ENCODE measurements around the gene CNTNAP2. TPM values are rescaled to one million over a fixed set of nuclear protein-coding genes. Genes with fewer than 3 reads are reported as not detected.

Gene CNTNAP2
- total RNA-seq, 1 experiment from 2014 or later, result 42.5 TPM

DNA sequence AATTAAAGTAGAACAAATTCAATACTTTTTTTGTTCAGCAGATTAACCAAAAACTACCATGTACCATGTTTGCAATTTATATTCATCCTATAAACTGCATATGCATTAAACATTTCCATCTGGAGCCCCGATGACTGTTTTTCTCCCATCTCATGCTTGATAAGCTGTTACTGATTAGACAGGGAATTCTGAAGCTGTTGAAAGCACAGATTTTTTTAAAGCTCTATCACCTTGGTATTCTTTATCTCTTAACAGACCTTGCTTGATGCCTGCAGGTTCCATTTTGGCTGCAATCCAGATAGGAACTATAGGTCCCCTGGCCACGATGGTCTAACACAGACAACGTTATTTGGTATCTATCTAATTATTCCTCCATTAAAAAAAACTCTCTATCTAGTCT is 961.7 kb downstream of the CNTNAP2 start:
- Histone ChIP-seq H3K36me3 (ENCODE audit: control insufficient read depth, insufficient read depth, low read length) (no peaks in the 10 kb centered on the region), H3K4me1 (no peaks in the 10 kb centered on the region), H3K4me3 (ENCODE audit: low read depth, low read length) (no peak overlapping the region), H3K9me3 (no peaks in the 10 kb centered on the region), H3K27me3 (replicated peaks; ENCODE audit: control insufficient read depth, insufficient read depth, low read length) (no peaks in the 10 kb centered on the region)
- DNase-seq, result no peak
- Mint-ChIP-seq H3K4me1 (ENCODE audit: low read depth, unreplicated experiment) (no peaks in the 10 kb centered on the region), H3K36me3 (ENCODE audit: insufficient read depth, unreplicated experiment) (no peaks in the 10 kb centered on the region), H3K4me3 (ENCODE audit: unreplicated experiment) (no peak overlapping the region), H3K27me3 (ENCODE audit: insufficient read depth, unreplicated experiment) (peaks cover 2% of the 10 kb centered on the region), H3K9me3 (ENCODE audit: unreplicated experiment) (no peaks in the 10 kb centered on the region), H3K27ac (ENCODE audit: unreplicated experiment) (no peak overlapping the region)
- intact Hi-C loops (cut with micrococcal nuclease; ENCODE audit: unreplicated experiment), result no loop called here
- ChIA-PET CTCF (no interaction called here), POLR2A (no interaction called here)
- TF ChIP-seq, protein P1, sequence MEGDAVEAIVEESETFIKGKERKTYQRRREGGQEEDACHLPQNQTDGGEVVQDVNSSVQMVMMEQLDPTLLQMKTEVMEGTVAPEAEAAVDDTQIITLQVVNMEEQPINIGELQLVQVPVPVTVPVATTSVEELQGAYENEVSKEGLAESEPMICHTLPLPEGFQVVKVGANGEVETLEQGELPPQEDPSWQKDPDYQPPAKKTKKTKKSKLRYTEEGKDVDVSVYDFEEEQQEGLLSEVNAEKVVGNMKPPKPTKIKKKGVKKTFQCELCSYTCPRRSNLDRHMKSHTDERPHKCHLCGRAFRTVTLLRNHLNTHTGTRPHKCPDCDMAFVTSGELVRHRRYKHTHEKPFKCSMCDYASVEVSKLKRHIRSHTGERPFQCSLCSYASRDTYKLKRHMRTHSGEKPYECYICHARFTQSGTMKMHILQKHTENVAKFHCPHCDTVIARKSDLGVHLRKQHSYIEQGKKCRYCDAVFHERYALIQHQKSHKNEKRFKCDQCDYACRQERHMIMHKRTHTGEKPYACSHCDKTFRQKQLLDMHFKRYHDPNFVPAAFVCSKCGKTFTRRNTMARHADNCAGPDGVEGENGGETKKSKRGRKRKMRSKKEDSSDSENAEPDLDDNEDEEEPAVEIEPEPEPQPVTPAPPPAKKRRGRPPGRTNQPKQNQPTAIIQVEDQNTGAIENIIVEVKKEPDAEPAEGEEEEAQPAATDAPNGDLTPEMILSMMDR (IDR thresholded peaks at IDR 0.05; ENCODE audit: insufficient read depth in 1 of 2, low read depth in 1 of 2, low read length in 1 of 2, severe bottlenecking in 1 of 2, unreplicated experiment in 1 of 2), result no peak
- no TSS peak for BruUV-seq (replicated peaks)

DNA sequence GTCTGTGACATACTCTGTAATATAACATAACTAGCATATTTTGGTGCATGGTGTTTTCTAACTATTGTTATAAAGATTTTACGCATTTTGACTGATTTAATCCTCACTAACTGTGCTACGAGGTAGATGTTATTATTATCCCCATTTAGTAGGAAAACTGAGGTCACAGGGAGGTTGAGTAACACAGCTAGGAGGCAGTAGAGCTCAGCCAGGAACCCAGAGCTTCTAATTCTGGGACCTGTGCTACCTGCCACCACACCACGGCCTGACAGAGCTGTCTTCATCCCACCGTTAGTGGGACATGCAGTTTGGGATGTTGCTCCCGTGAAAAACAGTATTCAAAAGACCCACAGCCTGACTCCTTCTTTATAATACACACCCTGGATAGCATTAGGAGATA is 962.5 kb downstream of the CNTNAP2 start:
- ChIA-PET CTCF (no interaction called here), POLR2A (no interaction called here)
- Mint-ChIP-seq H3K36me3 (ENCODE audit: insufficient read depth, unreplicated experiment) (no peaks in the 10 kb centered on the region), H3K27me3 (ENCODE audit: insufficient read depth, unreplicated experiment) (no peaks in the 10 kb centered on the region), H3K27ac (ENCODE audit: unreplicated experiment) (no peak overlapping the region), H3K9me3 (ENCODE audit: unreplicated experiment) (no peaks in the 10 kb centered on the region), H3K4me3 (ENCODE audit: unreplicated experiment) (no peak overlapping the region), H3K4me1 (ENCODE audit: low read depth, unreplicated experiment) (no peaks in the 10 kb centered on the region)
- intact Hi-C loops (cut with micrococcal nuclease; ENCODE audit: unreplicated experiment), result no loop called here
- DNase-seq, result no peak
- TF ChIP-seq, protein P1 (IDR thresholded peaks at IDR 0.05; ENCODE audit: insufficient read depth in 1 of 2, low read depth in 1 of 2, low read length in 1 of 2, severe bottlenecking in 1 of 2, unreplicated experiment in 1 of 2), result no peak
- Histone ChIP-seq H3K9me3 (no peaks in the 10 kb centered on the region), H3K4me1 (no peaks in the 10 kb centered on the region), H3K27me3 (replicated peaks; ENCODE audit: control insufficient read depth, insufficient read depth, low read length) (no peaks in the 10 kb centered on the region), H3K36me3 (ENCODE audit: control insufficient read depth, insufficient read depth, low read length) (no peaks in the 10 kb centered on the region), H3K4me3 (ENCODE audit: low read depth, low read length) (no peak overlapping the region)
- no TSS peak for BruUV-seq (replicated peaks)

DNA sequence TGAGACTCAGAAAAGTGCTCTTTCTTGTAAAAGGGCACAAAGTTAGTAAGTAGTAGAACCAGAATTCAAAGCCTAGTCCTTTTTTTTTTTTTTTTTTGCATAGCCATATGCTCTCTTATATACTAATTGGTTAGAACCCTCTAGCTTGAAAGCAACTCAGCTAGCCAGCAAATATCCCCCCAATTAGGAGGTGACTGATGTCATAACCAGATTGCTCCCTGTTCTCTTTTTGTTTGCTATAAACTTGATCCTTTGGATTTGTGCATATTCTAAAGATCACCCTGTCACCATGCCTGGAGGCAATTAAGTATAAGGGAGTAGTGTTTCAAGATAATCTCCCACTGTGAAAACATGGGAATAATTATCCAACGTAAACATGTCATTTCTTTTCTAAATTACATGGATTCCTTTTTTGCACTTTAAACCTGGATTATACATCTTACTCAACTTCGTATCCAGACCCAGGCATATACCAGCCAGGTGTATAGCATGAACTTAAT is 963.4 kb downstream of the CNTNAP2 start:
- Histone ChIP-seq H3K36me3 (ENCODE audit: control insufficient read depth, insufficient read depth, low read length) (no peaks in the 10 kb centered on the region), H3K9me3 (no peaks in the 10 kb centered on the region), H3K4me3 (ENCODE audit: low read depth, low read length) (no peak overlapping the region), H3K4me1 (no peaks in the 10 kb centered on the region), H3K27me3 (replicated peaks; ENCODE audit: control insufficient read depth, insufficient read depth, low read length) (no peaks in the 10 kb centered on the region)
- H3K4me3 Mint-ChIP-seq (ENCODE audit: unreplicated experiment), result no peak overlapping the region
- TF ChIP-seq, protein P1 (IDR thresholded peaks at IDR 0.05; ENCODE audit: insufficient read depth in 1 of 2, low read depth in 1 of 2, low read length in 1 of 2, severe bottlenecking in 1 of 2, unreplicated experiment in 1 of 2), result no peak
- no peak overlapping the region for H3K27ac Mint-ChIP-seq (ENCODE audit: unreplicated experiment)
- BruUV-seq (replicated peaks), result no TSS peak
- intact Hi-C loops (cut with micrococcal nuclease; ENCODE audit: unreplicated experiment), result no loop called here
- POLR2A ChIA-PET, result no interaction called here
- H3K36me3 Mint-ChIP-seq (ENCODE audit: insufficient read depth, unreplicated experiment), result no peaks in the 10 kb centered on the region
- no peak for DNase-seq
- CTCF ChIA-PET, result no interaction called here
- H3K27me3 Mint-ChIP-seq (ENCODE audit: insufficient read depth, unreplicated experiment), result no peaks in the 10 kb centered on the region
- no peaks in the 10 kb centered on the region for H3K4me1 Mint-ChIP-seq (ENCODE audit: low read depth, unreplicated experiment)
- no peaks in the 10 kb centered on the region for H3K9me3 Mint-ChIP-seq (ENCODE audit: unreplicated experiment)

All from Caco-2 (cell line).